ENCODE measurements around the gene ELP4.
"Not testable (repeated sequence)": the region's sequence is repeated elsewhere in the genome, so short reads cannot be mapped to it uniquely, and the experiment has no call there.

Gene ELP4

GRCh38 chr11:31714840-31715239 is 205.3 kb downstream of the ELP4 start:
- DNase-seq, result no peak

- no peak for DNase-seq
Observed at GRCh38 chr11:31720225-31720624, 210.7 kb downstream of the ELP4 start.

GRCh38 chr11:31720671-31721365 is 211.3 kb downstream of the ELP4 start:
- no peak for DNase-seq

GRCh38 chr11:31722754-31723153 is 213.2 kb downstream of the ELP4 start:
- no peak for DNase-seq

- DNase-seq, result no peak
Observed at GRCh38 chr11:31725176-31725575, 215.6 kb downstream of the ELP4 start.

- DNase-seq, result no peak
Observed at GRCh38 chr11:31728432-31728831, 218.9 kb downstream of the ELP4 start.

GRCh38 chr11:31740131-31740530 is 230.6 kb downstream of the ELP4 start:
- no peak for DNase-seq

GRCh38 chr11:31740731-31741368 is 231.3 kb downstream of the ELP4 start:
- DNase-seq, result not testable (repeated sequence)

GRCh38 chr11:31747581-31747980 is 238.0 kb downstream of the ELP4 start:
- DNase-seq, result no peak

GRCh38 chr11:31757260-31757835 is 247.8 kb downstream of the ELP4 start:
- DNase-seq, result no peak

- DNase-seq, result no peak
Observed at GRCh38 chr11:31761636-31762035, 252.1 kb downstream of the ELP4 start.

GRCh38 chr11:31763296-31763695 is 253.7 kb downstream of the ELP4 start:
- DNase-seq, result no peak

- no peak for DNase-seq
Observed at GRCh38 chr11:31764261-31764660, 254.7 kb downstream of the ELP4 start.

- DNase-seq, result no peak
Observed at GRCh38 chr11:31764766-31765165, 255.2 kb downstream of the ELP4 start.

GRCh38 chr11:31767066-31767465 is 257.5 kb downstream of the ELP4 start:
- DNase-seq, result no peak

GRCh38 chr11:31767685-31768084 is 258.1 kb downstream of the ELP4 start:
- DNase-seq, result no peak

GRCh38 chr11:31768749-31769640 is 259.4 kb downstream of the ELP4 start:
- no peak for DNase-seq

GRCh38 chr11:31770011-31770700 is 260.6 kb downstream of the ELP4 start:
- no peak for DNase-seq

- DNase-seq, result no peak
Observed at GRCh38 chr11:31772412-31772811, 262.8 kb downstream of the ELP4 start.

GRCh38 chr11:31779374-31779791 is 269.8 kb downstream of the ELP4 start:
- no peak for DNase-seq

GRCh38 chr11:31780078-31780477 is 270.5 kb downstream of the ELP4 start:
- DNase-seq, result no peak

GRCh38 chr11:31780480-31780971 is 271.0 kb downstream of the ELP4 start:
- DNase-seq, result no peak

- no peak for DNase-seq
Observed at GRCh38 chr11:31782257-31782656, 272.7 kb downstream of the ELP4 start.

Measured in CD4-positive, alpha-beta T cell treated with Interleukin-21 for 1 hour (primary cell).